ENCODE results near the gene DGUOK.

DGUOK gene

GRCh38 chr2:73910873-73911547, 15.7 kb upstream of the DGUOK start:
- no peak overlapping the region for H3K4me3 ChIP-seq (ENCODE audit: low read depth, low read length)
- no peak for DNase-seq (ENCODE audit: low read depth)
- TF ChIP-seq, protein P1, sequence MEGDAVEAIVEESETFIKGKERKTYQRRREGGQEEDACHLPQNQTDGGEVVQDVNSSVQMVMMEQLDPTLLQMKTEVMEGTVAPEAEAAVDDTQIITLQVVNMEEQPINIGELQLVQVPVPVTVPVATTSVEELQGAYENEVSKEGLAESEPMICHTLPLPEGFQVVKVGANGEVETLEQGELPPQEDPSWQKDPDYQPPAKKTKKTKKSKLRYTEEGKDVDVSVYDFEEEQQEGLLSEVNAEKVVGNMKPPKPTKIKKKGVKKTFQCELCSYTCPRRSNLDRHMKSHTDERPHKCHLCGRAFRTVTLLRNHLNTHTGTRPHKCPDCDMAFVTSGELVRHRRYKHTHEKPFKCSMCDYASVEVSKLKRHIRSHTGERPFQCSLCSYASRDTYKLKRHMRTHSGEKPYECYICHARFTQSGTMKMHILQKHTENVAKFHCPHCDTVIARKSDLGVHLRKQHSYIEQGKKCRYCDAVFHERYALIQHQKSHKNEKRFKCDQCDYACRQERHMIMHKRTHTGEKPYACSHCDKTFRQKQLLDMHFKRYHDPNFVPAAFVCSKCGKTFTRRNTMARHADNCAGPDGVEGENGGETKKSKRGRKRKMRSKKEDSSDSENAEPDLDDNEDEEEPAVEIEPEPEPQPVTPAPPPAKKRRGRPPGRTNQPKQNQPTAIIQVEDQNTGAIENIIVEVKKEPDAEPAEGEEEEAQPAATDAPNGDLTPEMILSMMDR (IDR thresholded peaks at IDR 0.05; ENCODE audit: low read depth, low read length, missing control alignments), result no peak

DNA sequence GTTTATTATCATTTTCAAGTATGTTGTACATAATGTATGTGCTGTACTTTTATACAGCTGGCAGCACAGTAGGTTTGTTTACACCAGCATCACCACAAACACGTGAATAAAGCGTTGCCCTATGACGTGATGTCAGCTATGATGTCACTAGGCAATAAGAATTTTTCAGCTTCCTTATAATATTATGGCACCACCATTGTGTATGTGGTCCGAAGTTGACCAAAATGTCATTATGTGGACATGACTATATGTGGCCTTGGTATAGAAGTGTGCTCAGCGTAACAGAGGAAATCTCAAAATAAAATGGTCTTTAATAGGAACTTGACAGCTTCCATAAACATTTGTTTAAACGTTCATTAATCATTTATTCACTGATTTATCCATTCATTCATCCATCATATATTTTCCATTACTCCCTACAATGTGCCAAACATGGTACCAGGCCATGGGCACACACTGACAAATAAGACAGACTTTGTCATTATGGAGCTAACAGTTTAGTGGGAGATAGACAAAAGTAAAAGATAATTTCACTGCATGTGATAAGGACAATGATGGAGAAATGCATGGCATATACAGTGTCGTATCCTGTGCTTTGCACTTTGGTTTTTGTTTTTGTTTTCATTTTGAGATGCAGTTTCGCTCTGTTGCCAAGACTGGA, 15.0 kb upstream of the DGUOK start:
- H3K4me3 ChIP-seq (ENCODE audit: low read depth, low read length), result no peak overlapping the region
- TF ChIP-seq, protein P1 (IDR thresholded peaks at IDR 0.05; ENCODE audit: low read depth, low read length, missing control alignments), result no peak

DNA sequence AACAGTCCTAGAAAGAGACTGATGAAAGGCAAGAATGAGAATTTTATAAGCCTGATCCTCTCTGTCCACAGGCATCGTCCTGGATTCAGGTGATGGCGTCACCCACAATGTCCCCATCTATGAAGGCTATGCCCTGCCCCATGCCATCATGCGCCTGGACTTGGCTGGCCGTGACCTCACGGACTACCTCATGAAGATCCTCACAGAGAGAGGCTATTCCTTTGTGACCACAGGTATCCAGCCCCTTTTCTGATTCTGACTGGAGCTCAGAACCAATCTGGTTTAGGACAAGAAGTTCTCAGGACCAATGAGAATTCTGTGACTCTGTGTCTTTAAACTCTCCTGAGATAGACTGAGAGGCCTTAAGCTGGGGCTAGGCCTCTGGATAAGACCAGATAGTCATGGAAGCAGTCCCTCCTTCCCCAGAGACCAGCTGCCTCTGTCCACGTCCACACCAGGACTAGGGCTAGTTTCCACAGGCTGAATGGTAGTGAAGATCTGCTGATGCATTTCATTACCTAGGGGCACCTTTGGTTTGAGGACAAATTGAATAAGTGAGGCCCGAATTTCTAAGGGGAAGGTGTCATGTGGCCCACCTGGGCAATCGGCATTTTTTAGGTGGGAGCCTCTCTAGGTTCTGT, 13.1 kb upstream of the DGUOK start:
- H3K4me3 ChIP-seq (ENCODE audit: low read depth, low read length), result no peak overlapping the region
- no peak for DNase-seq (ENCODE audit: low read depth)
- TF ChIP-seq, protein P1 (IDR thresholded peaks at IDR 0.05; ENCODE audit: low read depth, low read length, missing control alignments), result no peak

More for the DNA sequence above, 15.0 kb upstream of the DGUOK start:
- DNase-seq (ENCODE audit: low read depth), result no peak

GRCh38 chr2:73914667-73915066, 12.0 kb upstream of the DGUOK start:
- DNase-seq (ENCODE audit: low read depth), result no peak
- TF ChIP-seq, protein P1 (IDR thresholded peaks at IDR 0.05; ENCODE audit: low read depth, low read length, missing control alignments), result no peak
- H3K4me3 ChIP-seq (ENCODE audit: low read depth, low read length), result no peak overlapping the region

DNA sequence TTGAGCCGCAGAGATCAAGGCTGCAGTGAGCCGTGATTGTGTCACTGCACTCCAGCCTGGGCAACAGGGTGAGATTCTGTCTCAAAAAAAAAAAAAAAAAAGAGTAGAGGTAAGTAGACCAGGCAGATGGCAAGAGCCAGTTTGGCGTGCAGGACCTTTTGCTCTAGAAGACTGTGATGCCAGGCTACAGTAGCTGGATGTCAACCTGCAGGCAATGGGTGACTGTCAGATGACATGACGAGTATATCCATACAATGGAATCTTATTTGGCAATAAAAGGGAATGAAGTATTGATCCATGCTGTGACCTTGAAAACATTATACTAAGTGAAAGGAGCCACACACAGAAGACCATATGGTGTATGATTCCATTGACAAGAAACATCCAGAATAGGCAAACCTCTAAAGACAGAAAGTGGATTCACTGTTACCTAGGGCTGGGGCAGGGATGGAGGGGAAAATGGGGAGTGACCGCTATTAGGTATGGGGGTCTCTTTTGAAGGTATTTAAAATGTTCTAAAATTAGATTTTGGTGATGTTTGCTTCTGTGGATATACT, 11.2 kb upstream of the DGUOK start:
- no peak for DNase-seq (ENCODE audit: low read depth)
- TF ChIP-seq, protein P1 (IDR thresholded peaks at IDR 0.05; ENCODE audit: low read depth, low read length, missing control alignments), result no peak
- no peak overlapping the region for H3K4me3 ChIP-seq (ENCODE audit: low read depth, low read length)

DNA sequence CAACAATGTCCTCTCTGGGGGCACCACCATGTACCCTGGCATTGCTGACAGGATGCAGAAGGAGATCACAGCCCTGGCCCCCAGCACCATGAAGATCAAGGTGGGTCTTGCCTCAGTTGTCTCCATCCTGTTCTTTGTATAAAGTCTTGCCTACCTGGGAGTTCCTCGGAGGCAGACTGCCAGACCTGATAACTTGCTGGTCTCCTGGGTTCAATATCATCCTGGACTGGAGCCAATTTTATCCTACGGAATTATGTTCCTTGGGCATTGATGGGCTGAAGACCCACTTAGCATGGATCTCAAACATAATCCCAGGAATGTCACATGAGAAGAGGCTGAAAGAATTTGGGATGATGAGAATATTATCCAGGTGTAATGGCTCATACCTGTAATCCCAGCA, 10.0 kb upstream of the DGUOK start:
- no peak for DNase-seq (ENCODE audit: low read depth)
- TF ChIP-seq, protein P1 (IDR thresholded peaks at IDR 0.05; ENCODE audit: low read depth, low read length, missing control alignments), result no peak
- H3K4me3 ChIP-seq (ENCODE audit: low read depth, low read length), result no peak overlapping the region
